NCI-H526 treated with DMSO at 0.1 percent for 48 hours (cell line): Measurements from ENCODE around the gene ELAVL1.
"Not testable (repeated sequence)": the region's sequence is repeated elsewhere in the genome, so short reads cannot be mapped to it uniquely, and the experiment has no call there.

Experiments
- DNase-seq: peaks from one replicate; lab custom pipeline; 2025; lab: John Stamatoyannopoulos, UW

Gene ELAVL1

DNA sequence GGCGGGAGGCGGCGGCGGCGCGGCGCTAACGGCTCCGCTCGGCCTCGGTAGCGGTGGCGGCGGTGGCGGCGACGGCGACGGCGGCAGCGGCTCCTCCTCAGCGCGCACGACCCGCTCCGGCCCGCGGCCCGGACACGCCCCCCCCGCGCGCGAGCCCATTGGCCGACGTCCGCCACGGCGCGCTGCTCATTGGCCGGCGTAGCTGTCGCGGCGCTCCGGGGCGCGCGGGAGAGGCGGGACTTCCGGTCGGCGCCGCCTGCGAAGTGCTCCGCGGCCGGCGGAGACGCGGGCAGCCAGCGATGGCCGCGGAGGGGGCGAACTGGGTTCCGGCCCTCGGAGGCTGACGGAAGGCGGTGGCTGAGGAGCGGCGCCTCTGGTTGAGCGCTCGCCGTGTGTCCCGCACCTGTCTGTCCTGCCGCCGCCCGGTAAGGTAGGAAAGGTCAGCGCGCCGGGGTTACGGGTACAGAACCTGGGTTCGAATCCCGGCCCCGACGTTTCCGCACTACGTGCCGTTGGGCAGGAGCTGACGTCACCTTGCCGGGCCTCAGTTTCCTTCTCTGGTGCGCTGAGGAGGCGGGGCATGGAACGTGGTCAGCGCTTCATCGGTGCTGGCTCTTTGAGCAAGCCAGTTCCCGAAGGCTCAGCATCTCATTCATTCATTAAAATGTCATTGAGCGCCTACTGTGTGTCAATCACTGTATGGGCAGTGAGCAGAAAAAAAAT lies at the start of gene ELAVL1:
Gene ELAVL1, minus strand, starts transcription at position 108 of the 723 bp plus-strand sequence. CDS start 13,826 bp downstream, outside the sequence.
- peak; percentile 42 for DNase-seq

- DNase-seq, result no peak
These were observed 48.7 kb upstream of the ELAVL1 start for GRCh38 chr19:8054169-8054568.

- DNase-seq, result no peak
These were observed 47.0 kb upstream of the ELAVL1 start, which contains the start of gene CCL25 for GRCh38 chr19:8052464-8052859. Gene CCL25, plus strand, starts transcription at chr19:8052760. Its CDS starts 290 bp downstream, at chr19:8053050.

GRCh38 chr19:8050274-8051096 lies 45.0 kb upstream of the ELAVL1 start:
- DNase-seq, result peak; percentile 83

DNA sequence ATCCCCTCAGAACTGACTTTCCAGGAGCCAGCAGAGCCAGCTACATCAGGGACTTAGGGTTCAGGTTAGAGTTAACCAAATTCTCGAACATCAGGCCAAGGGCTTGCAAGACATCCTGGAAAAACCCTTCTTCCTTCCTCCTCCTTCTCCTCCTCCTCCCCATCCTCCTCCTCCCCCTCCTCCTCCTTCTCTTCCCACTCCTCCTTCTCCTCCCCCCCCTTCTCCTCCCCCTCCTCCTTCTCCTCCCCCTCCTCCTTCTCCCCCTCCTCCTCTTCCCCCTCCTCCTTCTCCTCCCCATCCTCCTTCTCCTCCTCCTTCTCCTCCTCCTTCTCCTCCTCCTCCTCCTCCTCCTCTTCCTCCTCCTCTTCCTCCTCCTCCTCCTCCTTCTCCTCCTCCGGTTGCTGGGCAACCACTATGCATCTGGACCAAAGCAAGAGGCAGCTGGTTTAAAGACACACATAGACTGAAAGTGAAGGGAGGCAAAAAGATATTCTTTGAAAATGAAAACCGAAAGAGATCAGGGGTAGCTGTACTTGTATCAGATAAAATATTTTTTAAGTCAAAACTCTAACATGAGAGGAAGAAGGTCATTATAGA lies 41.2 kb upstream of the ELAVL1 start:
- no peak for DNase-seq

DNA sequence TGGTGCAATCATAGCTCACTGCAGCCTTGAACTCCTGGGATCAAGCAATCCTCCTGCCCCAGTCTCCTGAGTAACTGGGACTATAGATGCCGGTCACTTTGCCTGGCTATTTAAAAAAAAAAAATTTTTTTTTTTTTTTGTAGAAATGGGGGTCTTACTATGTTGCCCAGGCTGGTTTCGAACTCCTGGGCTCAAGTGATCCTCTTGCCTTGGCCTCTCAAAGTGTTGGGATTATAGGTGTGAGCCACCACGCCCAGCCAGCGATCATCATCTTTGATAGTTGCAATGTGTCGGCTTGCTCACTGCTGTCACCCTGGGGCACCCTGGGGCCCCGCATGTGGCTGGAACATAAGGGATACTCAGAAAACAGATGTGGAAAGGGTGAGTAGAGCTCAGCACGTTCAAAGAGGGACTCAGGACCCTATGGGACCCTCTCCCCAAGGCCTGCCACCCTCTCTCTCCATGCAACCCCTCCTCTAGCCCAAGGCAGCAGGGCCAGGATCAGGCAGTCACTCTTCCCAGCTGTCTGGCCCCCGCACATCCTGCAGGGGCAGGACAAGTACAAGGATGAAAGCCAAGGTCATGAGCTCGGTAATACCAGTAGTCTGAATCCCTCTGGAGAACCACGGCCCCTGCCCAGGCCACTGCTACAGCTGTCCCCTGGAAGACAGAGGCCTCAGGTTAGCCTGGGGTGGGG lies 40.6 kb upstream of the ELAVL1 start:
- DNase-seq, result no peak

GRCh38 chr19:8044018-8044417 lies 38.6 kb upstream of the ELAVL1 start:
- DNase-seq, result no peak

GRCh38 chr19:8042900-8043299 lies 37.5 kb upstream of the ELAVL1 start:
- no peak for DNase-seq

- DNase-seq, result no peak
These were observed 36.1 kb upstream of the ELAVL1 start for GRCh38 chr19:8041531-8041931.

DNA sequence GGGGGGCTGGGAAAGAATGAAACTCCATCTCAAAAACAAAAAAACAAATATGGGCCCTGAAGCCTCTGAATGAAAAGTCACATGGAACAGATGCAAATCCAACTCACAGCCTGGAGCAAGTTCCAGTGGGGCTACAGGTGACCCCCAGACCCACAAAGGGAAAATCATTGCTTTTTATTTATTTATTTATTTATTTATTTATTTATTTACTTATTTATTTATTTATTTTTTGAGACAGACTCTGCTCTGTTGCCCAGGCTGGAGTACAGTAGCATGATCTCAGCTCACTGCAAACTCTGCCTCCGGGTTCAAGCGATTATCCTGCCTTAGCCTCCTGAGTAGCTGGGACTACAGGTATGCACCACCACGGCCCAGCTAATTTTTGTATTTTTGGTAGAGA lies 33.8 kb upstream of the ELAVL1 start:
- no peak for DNase-seq

DNA sequence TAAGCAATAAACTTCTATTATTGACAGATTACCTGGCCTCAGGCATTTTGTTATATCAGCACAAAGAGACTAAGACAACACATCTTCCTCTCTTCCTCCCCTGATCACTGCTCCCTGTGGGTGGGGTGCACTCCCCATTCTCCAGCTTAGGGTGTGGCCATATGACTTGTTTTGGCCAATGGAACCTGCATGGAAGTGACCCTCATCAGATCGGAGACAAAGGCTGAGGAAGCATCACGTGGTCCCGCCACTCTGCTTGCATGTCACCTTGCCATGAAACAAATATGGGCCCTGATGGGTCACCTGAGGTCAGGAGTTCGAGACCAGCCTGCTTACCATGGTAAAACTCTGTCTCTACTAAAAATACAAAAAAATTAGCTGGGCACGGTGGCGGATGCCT lies 33.4 kb upstream of the ELAVL1 start:
- no peak for DNase-seq

- DNase-seq, result no peak
These were observed 31.1 kb upstream of the ELAVL1 start for GRCh38 chr19:8036434-8037099.

DNA sequence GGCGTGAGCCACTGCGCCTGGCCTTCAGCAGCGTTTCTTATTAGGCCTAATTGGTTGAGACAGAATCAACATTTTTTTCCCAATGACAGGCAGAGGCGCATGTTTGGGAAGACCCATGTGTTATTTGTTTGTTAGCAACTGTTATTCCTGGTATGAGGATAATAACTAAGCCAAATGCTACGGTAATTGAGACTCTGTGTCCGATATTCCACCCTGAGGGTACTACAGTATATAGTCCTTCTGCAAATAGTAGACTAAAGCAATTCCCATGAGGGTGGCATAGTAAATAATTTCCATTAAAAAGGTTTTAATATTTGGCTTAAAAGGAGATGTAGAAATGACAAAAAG lies 28.7 kb upstream of the ELAVL1 start:
- DNase-seq, result no peak

DNA sequence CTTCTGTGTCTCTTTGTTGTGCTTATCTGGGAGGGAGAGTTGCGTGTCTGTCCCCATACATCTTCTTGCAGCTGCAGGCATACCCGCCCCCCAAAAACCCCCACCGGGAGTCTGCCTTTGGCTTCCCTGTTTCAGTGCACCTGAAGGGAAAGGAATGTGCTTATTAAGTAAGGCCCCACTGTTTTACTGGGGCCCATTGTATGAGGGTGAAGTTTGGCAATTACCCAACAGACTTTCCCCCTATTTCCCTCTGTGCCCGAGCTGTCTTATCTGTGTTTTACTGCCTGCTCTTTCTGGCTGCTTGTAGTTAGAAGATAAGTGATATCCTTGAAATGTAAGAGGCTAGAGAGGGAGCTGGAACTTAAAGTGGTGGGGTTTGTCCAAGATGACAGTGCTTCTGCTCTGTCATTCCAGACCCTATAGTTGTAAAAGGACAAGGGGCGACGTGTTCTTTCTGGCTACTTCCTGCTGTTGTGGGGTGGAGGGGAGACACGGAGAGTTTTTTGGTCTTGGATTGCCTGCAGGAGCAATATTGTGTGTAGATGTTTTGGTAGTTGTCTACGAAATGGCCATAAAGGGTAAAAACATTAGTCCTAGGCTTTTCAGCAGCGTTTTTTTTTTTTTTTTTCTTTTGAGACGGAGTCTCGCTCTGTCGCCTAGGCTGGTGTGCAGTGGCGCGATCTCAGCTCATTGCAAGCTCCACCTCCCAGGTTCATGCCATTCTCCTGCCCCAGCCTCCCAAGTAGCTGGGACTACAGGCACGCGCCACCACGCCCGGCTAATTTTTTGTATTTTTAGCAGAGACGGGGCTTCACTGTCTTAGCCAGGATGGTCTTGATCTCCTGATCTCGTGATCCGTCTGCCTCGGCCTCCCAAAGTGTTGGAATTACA lies 28.1 kb upstream of the ELAVL1 start:
- DNase-seq, result not testable (repeated sequence)

DNA sequence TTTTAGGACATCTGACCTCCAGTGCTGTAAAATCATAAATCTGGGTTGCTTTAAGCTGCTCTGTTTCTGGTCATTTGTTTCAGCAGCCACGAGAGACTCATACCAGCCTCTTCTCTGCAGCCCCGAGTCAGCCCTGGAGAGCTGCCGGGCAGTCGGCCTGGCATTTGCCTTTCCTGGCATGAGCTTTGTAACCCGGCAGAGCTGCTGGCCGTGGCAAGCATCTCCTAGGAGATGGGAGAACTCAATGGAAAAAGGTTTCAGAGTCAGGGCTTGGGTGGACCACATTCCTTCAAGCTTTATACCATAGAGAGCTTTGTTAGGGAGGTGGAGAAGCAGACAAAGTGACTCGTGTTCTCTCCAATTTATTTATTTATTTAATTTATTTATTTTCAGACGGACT lies 25.5 kb upstream of the ELAVL1 start:
- no peak for DNase-seq

DNA sequence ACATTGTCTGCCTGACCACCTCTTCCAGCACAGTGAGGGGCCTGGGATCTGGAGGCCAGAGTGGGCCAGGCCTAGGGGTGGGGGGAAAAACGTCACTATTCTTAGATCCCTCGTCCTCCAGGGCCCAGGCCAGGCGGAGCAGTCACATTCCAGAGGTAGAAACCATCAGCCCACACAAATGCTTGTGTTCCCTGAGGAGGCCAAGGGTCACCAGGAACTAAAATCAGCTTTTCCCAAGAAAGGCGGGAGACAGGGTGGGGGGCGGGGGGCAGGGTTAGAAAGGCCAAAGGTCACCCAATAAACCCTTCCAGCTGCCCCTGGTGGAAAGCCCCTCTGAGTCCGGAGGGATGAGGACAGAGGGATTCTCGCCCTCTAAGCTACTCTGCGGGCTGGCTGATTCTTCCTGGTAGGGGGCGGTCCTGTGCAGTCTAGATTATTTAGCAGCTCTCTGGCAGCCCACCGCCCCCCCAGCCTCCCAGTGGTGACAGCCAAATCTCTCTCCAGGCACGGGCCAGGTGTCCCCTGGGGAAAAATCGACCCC lies 23.6 kb upstream of the ELAVL1 start:
- no peak for DNase-seq

GRCh38 chr19:8025316-8025715 lies 19.9 kb upstream of the ELAVL1 start:
- DNase-seq, result peak; percentile 15

- not testable (repeated sequence) for DNase-seq
These were observed 18.8 kb upstream of the ELAVL1 start for GRCh38 chr19:8024256-8024655.

DNA sequence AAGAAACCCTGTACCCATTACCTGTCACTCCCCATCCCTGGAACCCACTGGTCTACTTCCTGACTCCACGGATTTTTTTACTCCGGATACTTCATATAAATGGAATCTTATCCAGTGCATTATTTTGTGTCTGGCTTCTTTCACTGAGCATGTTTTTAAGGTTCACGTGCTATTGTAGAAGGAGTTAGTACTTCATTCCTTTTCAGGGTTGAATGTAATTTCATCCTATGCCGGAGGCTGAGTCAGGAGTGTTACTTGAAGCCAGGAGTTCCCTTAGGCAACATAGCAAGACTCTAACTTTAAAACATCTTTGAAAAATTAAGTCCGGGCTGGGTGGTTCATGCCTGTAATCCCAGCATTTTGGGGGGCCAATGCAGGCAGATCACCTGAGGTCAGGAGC lies 17.9 kb upstream of the ELAVL1 start:
- no peak for DNase-seq

DNA sequence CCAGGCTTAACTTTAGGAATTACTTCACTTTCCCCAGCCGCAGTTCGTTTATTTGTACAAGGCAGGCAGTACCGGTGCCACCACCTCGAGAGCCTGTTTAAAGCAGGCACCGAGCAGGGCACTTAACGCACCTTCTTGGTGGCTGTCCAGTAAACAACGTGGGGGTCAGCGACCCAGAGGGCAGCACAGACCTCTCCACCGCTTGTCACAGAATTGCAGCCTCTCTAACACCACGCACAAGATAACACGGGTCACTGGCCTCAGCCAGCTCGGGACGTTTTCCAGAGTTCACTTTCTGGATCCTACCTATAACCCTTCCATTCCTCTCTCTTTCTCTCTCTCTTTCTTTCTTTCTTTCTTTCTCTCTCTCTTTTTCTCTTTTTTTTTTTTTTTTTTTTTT lies 16.8 kb upstream of the ELAVL1 start:
- no peak for DNase-seq
